ENCODE measurements around the gene IFNA10.
"Not testable (repeated sequence)": the region's sequence is repeated elsewhere in the genome, so short reads cannot be mapped to it uniquely, and the experiment has no call there.

Gene IFNA10

DNA sequence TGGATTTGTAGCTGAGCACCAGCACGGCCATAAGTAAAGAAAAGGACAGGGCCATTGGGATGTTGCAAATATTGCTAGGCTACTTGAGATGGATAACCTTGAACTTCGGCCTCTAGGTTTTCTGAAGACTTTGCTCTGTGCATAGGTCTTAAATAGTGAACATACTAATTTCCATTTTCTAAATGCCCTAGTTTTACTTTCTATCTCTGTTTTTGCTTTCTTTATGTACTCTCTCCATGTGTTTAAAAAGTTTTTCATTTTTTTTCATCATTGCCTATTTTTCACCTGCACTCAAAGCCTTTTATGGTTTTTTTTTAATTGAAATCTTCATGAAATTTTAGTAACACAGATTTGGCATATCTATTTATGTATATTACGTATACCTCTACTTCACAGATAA, at the start of gene IFNA10:
IFNA10 (minus strand) TSS at position 101 of the 400 bp plus-strand sequence; CDS start at position 55, 46 bp downstream.
- DNase-seq (ENCODE audit: low read depth) = not testable (repeated sequence)

DNA sequence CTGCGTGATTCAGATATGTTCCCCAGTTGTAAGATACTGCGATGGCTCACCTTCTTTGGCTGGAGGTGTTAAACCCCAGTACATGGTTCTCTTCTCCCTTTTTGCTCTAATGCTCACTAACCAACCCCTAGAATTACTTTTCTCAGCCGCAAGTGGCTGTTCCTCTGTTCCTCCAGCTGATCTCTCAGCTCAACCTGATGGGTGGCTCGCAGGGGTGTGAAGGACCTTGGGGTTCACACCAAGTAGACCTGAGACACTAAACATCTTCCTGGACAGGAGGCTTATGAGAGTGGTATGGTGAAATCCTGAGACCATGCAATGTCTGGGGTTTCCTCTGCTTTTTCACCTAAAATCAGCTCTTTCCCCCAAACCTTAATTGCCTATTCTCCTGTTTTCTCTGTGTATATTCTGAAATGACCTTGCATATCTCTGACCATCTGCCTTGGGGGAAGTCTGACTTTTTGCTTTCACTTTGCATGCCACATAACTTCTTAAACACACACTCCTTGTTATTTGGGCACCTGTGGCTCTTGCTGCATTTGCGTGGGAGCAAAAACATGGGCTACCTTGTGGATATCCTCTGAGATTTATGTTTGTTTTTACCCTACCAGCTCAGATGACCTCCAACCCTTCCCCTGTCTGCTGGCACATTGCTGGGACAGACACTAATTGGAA, 48.7 kb upstream of the IFNA10 start:
- no peak for DNase-seq (ENCODE audit: low read depth)

DNA sequence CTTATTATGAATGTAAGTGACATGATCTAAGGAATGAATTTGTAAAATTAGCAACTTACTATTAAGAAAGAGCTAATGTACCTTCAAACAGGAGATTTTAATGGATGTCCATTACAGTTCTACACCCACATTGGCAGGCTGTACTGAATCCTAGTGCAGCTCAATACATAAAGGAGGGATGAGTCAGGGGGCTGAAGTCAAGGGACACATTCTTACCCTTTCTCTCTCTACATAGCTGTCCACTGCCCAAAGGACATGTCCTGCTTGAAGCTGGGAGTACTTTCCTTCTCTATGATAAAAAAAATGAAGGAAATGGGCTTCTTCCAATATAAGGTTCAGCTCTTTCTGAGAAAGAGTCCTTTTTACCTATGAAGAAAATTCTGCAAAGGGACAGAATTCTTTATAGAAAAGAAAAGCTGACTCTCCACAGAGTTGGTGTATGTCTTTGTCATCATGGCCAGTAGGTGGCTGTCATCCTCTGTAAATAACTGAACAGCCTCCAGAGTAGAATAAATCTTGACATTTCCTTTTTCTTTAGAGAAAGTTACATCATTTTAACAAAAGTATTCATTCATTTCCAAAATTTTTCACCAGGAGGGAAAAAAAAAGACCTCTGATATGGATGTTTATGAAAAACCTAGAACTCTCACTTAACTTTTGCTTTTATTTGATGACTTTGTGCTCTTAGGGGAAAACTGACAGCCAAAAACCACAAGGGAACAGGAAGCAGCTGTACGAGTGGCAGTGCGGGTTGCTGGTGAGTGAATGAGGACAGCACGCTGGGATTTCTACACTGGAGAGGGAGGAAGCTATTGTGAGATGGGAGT, 46.0 kb upstream of the IFNA10 start:
- DNase-seq (ENCODE audit: low read depth) = no peak

DNA sequence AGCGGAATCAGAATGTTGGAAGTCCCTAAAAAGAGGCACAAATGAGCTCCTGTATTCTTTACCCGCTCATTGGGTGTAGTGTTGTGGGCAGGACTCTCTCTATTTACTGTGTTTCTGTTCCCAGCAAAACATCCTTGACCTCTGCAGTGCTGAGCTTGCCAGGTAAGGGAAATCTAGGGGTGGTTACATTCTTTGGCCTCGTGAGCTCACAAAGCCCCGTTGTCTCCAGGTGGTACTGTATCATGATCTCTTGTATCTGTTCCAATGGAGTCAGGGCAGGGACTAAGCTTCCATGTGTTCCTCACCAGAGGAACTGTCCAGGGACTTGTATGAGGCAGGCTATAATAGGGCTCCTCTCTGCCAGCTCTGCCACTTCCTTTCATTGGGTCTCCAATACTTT, 44.7 kb upstream of the IFNA10 start:
- no peak for DNase-seq (ENCODE audit: low read depth)

DNA sequence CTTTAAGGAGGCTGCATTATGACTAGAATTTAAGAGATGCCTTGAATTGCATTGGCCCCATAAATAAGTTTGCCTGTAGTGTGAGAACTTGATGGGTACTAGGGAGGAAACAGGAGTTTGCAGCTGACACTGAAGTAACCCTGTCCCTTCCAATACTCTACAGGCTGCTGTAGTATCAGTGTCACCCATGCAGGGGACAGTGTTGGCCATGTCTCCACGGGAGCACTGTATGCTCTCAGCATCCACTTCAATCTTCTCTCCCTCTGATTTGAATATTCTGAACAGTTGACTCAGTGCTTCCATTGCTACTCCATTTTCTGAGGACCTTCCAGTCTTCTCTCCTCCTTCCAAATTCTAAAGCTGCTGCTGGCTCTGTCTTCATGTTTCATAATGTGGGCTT, 44.2 kb upstream of the IFNA10 start:
- DNase-seq (ENCODE audit: low read depth) = no peak

DNA sequence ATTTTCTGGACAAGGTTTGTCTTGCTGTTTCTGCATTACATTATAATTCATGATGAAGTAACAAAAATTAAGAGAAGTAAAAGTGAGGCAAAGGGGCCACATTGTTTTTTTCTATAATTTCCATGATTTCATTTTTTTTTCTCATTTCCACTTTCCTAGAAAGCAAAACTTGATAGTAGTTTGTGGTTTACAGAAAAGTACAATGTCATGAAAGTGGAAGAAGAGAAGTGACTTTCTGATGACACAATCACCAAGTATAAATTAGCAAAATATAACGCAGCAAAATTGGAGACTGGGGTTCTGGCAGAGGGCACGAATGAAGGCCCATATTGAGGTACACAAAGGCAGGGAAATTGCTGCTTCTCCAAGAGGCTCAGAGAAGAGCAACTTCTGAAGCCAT, 37.9 kb upstream of the IFNA10 start:
- no peak for DNase-seq (ENCODE audit: low read depth)

DNA sequence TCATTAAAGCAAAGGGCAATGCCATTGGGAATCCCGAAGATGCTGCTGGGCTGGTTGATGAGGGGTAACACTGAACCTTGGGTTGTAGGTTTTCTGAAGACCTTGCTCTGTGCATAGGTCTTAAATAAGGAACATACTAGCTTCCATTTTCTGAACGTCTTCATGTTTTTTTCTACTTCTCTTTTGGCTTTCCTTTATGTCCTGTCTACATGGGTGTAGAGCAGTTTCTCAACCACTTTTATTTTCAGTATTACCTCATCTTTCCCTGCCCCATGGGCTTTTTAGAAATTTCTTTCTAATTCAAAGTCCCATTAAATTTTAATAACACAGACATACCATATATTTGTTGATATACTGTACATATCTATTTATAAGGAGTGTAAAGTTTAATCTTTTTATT, 33.0 kb upstream of the IFNA10 start, which contains the start of gene IFNA14:
IFNA14 (minus strand) TSS at position 95 of the 400 bp plus-strand sequence; CDS start at position 25, 70 bp downstream.
- DNase-seq (ENCODE audit: low read depth) = no peak

DNA sequence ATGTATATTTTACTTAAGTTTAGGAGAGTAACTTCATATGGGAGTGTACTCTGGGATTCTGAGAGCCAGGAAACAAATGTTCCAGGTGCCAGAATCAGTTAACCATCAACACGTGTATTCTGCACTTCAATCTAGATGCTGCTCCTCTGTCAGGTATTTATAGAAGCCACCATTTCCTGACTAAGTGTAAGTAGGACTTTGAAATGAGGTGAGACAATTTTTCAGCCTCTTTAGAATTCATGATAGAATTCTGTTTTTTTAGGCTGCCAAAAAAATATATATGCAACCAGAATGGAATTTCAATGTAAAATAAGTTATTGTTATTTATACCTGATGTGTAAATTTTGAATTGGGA, 29.4 kb upstream of the IFNA10 start:
- DNase-seq (ENCODE audit: low read depth) = not testable (repeated sequence)

DNA sequence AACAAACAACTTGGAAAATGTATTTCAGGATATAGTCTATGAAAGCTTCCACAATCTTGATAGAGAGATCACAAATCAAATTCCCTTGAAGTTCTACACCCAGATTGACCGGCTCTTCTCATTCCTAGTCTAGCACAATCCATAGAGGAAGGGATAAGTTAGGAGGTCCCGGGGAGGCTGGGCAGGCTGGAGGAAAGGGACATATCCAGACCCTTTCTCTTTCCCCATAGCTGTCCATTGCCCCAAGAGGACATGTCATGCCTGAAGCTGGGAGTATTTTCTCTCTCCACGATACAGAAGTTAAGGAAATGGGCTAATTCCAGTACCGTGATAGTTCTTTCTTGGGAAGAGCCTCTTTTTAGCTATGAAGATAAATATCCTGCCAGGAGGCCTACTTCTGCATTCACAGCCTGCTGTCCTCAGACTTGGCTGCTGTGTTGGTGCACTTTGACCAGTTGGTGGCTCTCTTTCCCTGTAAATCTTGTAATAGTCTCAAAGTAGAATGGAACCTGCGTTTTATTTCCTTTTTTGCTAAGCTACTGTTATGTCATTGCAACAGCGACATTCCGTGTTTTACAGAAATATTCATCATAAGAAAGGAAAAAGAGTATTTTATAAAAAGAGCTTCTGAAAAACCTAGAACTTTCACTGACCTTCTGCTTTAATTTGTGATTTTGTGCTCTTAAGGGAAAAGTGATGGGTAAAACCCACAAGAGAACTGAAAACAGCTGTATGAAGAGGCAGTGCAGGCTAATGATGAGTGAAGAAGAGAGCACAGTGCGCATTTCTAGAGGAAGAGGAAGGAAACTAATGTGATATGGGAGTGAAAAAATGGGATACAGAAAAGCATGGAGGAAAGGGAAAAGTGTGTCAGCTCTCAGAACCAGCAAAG, 28.8 kb upstream of the IFNA10 start:
- DNase-seq (ENCODE audit: low read depth) = peak; percentile 14

DNA sequence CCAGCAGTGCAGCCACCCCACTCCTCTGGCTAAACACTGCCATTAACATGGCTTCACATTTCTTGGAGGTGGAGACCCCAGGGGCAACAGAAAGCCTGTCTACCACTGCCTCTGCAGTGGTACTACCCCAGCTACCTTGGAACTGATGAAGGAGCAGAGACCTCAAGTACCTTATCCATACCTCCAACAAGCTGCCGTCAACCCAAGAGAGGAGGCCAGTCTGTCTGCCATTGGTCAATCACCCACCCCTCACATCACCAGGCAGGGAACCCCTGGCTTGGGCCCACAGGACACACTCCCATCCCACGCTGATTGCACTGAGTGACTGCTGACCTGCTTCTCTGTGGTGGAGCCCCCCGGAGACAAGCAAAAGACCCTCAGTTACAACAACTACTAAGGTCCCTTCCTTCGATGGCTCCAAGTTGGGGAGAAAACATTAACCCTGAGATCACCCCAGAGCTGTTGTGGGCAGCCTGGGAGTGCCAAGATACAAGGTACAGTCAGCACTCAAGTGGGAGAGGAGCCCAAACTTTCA, 27.3 kb upstream of the IFNA10 start:
- no peak for DNase-seq (ENCODE audit: low read depth)

DNA sequence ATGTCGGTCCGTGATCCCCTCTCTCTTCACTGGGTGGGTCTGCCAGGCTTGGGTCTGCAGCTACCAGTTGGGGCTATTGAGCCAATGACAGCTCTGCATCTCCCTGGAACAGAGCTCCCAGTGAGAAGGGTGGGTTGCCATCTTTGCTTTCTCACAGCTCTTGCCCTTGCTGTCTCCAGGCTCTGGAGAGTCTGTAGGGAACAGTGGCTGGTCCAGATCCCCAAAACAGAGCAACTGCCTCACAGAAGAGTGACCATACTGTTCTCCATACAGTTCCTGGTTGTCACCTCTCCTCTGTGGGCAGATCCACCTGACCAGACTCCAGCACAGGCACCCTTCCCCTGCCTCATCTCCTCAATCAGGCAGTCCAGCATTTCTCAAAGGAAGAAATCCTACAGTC, 26.3 kb upstream of the IFNA10 start:
- no peak for DNase-seq (ENCODE audit: low read depth)

DNA sequence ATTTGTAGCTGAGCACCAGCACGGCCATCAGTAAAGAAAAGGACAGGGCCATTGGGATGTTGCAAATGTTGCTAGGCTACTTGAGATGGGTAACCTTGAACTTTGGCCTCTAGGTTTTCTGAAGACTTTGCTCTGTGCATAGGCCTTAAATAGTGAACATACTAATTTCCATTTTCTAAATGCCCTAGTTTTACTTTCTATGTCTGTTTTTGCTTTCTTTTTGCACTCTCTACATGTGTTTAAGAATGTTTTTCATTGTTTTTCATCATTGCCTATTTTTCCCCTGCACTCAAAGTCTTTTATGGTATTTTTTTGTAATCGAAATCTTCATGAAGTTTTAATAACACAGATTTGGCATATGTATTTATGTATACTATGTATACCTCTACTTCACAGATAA, 21.2 kb upstream of the IFNA10 start, which contains the start of gene IFNA17:
IFNA17 (minus strand) TSS at position 101 of the 400 bp plus-strand sequence; CDS start at position 52, 49 bp downstream.
- DNase-seq (ENCODE audit: low read depth) = no peak

DNA sequence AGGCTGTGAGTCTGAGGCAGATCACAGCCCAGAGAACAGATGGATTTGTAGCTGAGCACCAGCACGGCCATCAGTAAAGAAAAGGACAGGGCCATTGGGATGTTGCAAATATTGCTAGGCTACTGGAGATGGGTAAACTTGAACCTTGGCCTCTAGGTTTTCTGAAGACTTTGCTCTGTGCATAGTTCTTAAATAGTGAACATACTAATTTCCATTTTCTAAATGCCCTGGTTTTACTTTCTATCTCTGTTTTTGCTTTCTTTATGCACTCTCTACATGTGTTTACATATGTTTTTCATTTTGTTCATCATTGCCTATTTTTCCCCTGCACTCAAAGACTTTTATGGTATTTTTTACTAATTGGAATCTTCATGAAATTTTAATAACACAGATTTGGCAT, 10.3 kb upstream of the IFNA10 start, which contains the start of gene IFNA16:
IFNA16 (minus strand) TSS at position 101 of the 400 bp plus-strand sequence; CDS start at position 95, 6 bp downstream.
- not testable (repeated sequence) for DNase-seq (ENCODE audit: low read depth)

DNA sequence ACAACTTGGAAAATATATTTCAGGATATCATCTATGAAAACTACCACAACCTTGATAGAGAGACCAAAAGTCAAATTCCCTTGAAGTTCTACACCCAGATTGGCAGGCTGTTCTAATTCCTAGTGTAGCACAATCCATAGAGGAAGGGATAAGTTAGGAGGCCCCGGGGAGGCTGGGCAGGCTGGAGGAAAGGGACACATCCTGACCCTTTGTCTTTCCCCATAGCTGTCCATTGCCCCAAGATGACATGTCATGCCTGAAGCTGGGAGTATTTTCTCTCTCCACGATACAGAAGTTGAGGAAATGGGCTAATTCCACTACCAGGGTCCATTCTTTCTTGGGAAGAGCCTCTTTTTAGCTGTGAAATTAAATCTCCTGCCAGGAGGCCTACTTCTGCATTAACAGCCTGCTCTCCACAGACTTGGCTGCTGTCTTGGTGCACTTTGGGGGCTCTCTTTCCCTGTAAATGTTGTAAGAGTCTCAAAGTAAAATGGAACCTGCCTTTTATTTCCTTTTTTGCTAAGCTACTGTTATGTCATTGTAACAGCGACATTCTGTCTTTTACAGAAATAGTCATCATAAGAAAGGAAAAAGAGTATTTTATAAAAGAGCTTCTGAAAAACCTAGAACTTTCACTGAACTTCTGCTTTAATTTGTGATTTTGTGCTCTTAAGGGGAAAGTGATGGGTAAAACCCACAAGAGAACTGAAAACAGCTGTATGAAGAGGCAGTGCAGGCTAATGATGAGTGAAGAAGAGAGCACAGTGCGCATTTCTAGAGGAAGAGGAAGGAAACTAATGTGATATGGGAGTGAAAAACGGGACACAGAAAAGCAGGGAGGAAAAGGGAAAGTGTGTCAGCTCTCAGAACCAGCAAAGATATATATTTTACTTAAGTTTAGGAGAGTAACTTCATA, 6.7 kb upstream of the IFNA10 start:
- not testable (repeated sequence) for DNase-seq (ENCODE audit: low read depth)

DNA sequence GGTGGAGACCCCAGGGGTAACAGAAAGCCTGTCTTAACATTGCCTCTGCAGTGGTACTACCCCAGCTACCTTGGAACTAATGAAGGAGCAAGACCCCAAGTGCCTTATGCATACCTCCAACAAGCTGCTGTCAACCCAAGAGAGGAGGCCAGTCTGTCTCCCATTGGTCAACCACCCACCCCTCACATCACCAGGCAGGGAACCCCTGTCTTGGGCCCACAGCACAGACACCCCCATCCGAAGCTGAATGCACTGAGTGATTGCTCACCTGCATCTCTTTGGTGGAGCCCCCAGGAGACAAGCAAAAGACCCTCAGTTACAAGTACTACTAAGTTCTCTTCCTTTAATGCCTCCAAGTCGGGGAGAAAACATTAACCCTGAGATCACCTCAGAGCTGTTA, 5.2 kb upstream of the IFNA10 start:
- not testable (repeated sequence) for DNase-seq (ENCODE audit: low read depth)

DNA sequence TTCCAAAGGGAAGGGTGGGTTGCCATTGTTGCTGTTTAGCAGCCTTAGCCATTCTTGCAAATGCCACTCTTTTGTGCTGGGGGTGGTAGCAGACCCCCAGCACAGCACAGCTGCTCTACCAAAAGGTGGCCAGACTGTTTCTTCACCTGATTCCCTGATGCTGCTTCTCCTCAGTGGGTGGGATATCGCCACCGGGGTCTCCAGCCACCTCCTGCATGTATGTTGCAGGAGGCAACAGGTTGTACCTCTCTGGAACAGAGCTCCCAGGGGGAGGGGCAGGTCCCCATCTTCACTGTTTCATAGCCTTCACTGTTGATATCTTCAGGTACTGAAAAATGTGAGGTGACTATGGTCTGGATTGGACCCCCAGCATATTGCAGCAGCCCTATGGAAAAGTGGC, 3.8 kb upstream of the IFNA10 start:
- DNase-seq (ENCODE audit: low read depth) = not testable (repeated sequence)

DNA sequence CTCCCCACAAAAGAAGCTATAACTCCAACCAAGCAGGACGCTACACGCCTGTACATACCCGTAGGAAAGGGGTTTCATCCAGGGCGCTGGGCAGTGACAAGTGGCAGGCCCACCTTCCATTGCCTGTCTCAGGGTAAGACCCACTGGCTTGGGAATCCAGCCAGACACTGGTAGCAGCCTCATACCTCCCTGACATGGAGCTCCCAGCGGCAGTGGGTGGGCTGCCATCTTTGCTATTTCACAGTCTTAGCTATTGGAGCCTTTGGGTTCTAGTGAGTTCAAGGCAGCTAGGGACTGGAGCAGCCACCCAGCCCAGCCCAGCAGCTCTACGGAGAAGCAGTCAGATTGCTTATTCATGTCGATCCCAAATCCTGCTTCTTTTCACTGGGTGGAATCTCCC, 3.4 kb upstream of the IFNA10 start:
- no peak for DNase-seq (ENCODE audit: low read depth)

DNA sequence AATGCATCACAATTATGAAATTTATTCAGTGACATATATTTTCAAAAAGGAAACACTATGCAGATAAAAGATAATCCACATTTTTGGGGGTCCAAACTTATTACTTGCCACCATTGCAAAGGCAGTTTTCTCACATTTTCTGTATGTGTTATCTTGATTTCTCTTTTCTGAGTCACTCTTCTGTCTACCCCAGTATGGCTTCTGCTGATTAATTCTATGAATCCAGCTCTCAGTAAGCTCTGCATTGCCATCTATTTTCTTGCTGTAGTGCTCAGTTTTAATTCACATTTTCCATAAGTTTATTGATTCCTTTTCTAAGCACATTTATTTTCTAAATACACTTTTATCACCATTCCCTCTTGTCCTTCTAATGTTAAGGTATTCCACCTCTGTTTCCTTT, 1.7 kb downstream of the IFNA10 start:
- DNase-seq (ENCODE audit: low read depth) = no peak

DNA sequence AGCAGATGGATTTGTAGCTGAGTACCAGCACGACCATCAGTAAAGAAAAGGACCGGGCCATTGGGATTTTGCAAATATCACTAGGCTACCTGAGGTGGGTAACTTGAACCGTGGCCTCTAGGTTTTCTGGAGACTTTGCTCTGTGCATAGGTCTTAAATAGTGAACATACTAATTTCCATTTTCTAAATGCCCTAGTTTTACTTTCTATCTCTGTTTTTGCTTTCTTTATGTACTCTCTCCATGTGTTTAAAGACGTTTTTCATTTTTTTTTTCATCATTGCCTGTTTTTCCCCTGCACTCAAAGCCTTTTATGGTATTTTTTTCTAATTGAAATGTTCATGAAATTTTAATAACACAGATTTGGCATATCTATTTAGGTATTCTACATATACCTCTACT, 4.8 kb downstream of the IFNA10 start, which contains the start of gene IFNA7:
IFNA7 (minus strand) TSS at position 101 of the 400 bp plus-strand sequence; CDS start at position 61, 40 bp downstream.
- DNase-seq (ENCODE audit: low read depth) = not testable (repeated sequence)

All from fibroblast of the conjunctiva (primary cell).